Suppressor macrophage treated with lipopolysaccharide for 1 hour (primary cell): ENCODE data around the gene NIPA2.
A peak's percentile ranks its signal among the peaks of the same experiment; 100 is the strongest.

Experiments
- DNase-seq, 3 donors: peaks; one replicate each; pipeline ENCODE4 v3.0.0-alpha.2; 2020 to 2022

The NIPA2 gene

DNA sequence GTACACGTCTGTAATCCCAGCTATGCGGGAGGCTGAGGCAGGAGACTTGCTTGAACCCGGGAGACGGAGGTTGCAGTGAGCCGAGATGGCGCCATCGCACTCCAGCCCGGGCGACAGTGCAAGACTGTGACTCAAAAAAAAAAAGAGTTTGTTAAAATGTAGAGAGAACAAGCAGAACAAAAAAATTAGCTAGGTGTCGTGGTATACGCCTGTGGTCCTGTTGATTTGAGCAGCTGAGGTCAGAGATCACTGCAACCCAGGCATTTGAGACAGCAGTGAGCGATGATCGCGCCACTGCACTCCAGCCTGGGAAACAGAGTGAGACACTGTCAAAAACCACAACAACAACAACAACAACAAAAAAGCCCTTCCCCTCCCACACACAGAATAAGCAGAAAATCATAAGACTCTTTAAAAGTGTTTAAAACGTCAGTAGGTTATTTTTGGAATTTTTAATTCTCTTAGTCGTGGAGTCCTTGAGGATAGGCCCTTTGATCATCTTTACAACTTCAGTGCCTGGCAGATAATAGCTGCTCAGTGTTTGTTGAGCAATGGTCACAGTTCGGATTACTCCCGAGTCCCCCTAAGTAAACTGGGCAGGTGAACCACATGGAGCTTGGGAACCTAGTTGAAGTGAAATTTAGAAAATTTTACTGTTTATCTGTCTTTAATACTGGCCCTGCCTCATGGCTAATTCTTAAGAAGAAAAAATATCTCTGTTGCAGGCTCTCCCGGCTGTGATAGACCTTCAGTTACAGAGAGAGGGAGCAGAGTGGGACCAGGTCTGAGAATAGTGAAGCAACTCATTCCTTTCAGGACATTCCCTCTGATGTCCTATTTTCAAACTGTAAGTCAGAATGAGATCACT lies 6.2 kb downstream of the NIPA2 start:
- no peak for DNase-seq

DNA sequence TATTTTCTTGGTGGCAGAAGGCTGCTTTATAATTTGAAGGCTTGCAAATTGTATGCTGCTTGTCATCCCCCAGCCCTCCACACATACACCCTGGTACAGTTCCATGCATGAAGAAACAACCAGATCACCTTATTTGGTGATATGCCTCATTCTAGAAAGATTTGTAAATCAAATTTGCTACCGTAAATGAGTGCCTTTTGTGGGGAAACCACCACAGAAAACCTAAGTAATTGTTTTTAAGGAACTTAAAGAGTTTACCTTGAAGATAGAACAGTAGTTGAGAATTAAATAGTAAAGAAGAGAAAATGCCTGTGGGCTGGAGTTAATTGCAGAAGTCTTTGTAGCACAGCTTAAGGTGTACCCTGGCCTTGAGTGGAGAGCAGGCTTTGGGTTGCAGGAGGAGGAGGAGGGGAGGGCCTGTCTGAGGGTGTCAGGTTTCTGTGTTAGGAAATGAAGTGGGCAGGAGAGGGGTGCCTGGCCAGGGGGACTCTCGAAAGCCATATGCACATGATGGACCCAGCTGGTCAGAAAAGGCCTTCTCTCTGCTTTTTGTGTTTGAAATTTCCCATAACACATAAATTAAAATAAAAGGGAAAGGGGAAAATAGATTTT lies 6.9 kb downstream of the NIPA2 start:
- DNase-seq, result no peak

DNA sequence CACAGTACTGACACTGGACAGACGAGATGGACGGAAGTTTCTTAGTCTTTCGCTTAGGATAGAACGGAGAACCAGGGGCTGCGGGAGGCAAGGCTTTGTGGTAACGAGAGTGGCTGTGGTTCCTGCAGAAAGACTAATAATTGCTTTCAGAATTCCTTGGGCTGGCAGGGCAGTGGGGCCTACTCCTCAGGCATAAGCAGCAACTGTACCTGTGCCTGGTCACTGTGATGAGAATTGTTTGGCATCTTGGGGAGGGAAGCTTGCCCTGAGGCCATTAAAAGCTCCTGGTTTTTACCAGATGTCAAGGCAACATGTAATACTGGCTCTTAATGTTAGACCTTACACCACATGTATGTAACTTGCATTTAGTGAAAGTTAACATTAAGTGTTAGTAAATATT lies 7.6 kb downstream of the NIPA2 start:
- no peak for DNase-seq

DNA sequence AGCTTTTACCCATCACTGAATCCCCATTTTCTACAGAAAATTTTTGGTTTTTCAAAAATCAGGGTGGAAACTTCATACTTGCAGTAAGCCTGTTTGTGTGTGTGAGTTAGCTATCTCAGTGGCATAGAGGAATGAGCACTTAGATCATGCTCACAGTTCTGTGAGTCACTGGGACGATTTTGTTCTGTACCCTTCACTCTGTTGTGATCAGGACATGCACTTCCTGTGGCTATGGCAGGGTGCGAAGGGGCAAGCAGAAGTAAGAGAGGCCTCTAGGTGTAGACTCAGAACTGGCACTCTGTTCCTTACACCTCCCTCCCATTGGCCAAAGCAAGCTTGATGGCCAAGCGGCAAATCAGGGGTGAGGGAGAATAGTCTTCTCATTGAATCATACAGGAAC lies 11.6 kb downstream of the NIPA2 start:
- DNase-seq, result peak; percentile 40 to 49 (median 48)

DNA sequence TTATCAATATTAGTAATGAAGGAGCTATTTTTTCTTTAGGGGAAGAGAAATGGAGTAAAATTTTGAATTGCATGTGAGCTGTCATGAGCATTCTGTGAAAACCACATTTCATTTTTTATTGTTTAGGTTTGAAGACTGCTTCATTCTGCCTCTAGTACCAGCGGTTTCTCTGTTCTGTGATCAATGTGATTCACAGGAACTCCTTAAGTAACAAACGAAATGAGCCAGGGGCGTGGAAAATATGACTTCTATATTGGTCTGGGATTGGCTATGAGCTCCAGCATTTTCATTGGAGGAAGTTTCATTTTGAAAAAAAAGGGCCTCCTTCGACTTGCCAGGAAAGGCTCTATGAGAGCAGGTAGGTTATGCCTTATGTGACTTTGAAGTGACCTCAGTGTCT lies 13.0 kb downstream of the NIPA2 start:
- no peak for DNase-seq

DNA sequence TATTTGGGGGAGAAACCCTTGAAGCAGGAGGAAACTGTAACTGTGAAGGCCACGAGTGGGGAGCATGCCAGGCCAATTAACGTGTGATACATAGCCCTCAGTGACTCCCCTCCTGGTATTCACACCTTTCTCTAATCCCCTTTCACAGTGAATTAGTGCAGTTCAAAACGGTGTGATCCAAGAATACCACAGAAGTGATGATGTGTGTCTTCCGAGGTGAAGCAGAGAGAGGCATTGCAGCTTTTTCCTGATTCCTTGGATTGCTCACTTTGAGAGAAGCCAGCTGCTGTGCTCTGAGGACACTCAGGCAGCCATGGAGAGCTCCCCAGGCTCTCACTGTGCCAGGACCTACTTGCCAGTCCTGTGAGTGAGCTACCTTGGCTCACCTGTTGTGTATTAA lies 17.3 kb downstream of the NIPA2 start:
- DNase-seq, result no peak

DNA sequence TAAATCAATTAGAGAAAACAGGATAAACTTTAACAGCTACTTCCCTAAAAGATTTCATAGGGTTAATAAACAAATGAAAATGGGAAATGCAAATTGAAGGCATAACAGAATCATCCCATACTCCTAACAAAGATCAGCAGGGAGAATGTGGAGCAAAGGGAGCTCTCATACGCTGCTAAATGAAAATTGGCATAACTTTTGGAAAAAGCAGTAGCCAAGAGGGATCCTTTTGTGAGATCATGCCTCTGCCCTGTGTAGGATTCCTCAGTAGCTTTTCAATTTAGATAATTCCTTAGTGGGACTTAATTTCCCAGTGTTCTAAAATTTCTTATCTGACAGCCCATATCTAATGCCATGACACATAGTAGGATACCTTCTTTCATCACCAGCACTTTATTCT lies 18.2 kb downstream of the NIPA2 start:
- DNase-seq, result no peak

DNA sequence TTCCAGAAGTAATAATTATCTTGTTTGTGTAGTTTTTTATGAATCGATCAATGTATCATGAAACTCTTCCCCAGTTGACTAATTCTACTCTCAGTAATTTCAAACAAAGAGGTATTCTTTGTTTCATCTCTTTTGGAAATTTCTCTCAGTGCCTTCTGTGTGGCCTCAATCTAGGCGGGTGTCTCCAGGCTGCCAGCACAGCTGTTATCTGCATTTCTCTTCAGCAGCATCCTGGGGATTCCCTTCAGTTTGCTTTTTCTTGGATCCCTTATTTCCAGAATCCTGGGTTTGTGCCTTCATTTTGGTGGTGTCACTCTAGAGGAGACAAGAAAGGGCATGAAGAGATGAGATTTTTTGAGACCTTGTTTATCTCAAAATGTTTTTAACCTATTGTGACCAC lies 22.7 kb downstream of the NIPA2 start:
- DNase-seq, result no peak

DNA sequence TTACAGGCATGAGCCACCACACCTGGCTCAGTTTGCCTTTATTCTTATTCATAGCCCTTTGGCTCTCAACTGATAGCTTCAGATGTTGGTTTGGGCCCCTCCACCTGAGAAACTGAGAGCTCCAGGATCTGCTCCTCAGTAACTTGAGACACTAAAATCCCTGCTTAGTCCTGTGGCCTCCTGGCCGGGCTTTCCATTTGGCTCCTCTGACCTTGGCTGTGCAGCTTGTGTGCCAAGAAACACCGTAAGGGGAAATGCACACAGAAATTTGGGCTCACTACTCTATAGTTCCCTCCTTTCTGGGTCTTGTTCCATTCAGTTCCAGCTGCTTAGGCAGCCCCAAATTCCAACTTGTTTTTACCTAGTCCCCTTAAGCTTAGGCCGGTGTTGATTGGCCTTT lies 24.9 kb downstream of the NIPA2 start:
- no peak for DNase-seq

DNA sequence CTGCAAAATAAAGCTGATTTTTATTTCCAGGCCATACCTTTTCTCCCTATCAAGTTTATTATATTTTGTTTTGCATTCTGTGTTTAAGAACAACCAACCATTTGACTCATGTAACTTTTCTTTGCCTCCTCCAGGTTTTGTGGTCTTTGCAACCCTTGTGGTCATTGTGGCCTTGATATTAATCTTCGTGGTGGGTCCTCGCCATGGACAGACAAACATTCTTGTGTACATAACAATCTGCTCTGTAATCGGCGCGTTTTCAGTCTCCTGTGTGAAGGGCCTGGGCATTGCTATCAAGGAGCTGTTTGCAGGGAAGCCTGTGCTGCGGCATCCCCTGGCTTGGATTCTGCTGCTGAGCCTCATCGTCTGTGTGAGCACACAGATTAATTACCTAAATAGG lies 27.6 kb downstream of the NIPA2 start:
- no peak for DNase-seq

DNA sequence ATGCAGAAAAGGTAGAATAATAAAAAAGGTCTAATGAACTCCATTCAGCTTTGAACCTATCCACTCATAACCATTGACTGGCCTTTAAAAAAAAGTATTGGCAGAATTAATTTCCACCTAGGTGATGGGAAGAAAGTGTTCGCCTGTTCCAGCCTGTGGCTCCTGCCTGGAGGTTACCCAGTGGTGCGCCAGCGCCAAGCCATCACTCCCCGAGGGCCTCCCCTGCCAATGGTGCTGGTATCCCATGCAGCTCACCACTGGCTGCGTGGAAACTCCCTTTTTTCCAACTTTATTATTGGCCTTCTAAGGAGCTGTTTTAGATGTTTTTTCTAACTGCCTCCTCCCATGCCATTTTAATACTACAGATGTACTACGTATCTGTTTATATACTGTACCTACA lies 29.4 kb downstream of the NIPA2 start:
- DNase-seq, result no peak

DNA sequence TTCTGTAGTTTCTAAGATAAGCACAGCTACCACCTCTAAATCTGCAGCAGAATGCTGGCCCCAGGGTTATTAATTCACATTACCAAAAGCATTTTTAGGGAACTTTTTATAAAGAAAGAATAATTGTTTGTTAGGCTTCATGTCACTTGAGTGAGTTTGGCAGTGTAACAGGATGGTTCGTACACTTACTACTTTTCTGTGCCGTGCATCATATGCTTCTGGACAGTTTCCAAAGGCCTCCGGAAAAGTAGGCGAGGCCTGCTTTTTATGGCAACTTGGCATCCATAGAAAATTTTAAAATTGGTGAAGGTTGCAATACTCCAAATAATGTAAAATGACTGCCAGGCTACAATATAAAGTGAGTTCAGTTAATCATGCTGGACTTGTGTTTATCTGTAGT lies 30.0 kb downstream of the NIPA2 start:
- DNase-seq, result no peak

DNA sequence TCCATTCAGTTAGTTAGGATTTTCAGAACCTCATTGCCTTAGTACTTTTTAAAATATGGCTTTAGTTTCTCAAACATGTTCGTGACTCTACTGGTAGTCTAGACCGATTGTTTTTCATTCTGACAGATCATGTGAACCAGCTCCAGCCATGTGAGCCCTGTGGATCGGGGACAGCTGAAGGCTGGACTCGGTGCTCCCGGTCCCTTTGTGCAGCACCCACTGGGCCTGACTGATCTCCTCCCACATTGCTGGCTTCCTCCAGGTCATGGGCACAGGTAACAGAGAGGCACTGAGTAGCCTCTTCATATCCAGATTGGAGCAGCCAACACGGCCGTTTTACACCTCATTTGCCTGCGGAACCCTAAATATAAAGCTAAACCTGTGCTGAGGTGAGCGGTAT lies 30.5 kb downstream of the NIPA2 start:
- DNase-seq, result no peak

DNA sequence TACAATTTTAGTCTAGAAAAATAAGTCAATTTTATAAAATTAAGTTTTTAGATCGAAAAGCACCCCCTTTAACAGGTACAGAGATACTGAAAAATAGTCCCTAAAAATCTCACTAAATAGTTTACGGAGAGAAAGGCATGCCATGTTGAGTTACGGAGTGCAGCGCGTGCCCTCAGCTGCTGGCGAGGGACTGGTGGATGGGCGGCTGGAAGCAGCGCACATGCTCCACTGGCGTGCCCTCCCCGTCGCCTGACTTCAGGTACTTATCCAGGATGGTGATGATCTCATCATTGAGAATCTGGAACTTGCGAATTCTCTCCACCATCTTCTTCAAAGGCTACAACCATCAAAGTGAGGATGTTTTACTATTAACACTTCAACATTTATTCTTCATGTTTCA lies 31.4 kb downstream of the NIPA2 start:
- DNase-seq, result no peak

DNA sequence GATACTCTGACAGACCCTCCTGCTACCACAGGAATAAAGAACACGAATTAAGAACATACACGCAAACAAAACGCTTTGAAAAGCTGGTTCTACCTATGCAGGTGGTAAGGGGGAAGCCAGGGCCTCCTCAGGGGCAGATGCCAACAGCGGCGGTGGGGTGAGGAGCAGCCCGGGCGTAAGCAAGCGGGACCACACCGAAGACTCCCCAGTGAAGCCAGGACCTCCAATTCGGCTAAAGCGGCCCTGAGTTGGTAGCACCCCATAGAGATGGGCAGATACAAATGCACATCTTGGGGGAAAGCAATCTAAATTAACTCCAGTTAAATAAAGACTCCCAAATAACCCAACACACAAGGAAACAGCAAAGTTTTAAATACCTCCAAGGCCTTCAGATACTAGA lies 32.4 kb downstream of the NIPA2 start:
- DNase-seq, result no peak

DNA sequence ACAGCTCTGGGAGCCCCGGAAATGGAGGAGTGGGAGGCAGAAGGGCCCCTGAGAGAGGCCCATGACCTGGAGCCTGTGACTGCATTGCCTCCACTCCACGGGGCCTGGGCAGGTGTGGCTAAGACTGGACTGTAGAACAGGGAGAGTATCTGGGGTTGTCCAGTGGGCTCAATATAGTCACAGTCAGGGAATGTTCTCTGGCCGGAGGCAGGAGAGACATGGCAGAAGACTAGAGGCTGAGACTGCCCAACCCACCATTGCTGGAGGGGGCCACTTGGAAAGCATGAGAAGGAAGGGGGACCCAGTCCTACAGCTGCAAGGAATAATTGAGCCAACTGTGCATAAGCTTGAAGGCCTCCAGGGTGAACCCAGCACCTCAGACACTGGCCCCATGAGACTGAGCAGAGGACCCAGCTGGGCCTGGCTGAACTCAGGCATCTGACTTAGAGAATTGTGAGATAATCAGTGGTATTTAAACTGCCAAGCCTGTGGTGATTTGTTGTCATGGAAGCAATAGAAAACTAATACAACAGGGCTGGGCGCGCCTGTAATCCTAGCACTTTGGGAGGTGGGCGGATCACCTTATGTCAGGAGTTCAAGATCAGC lies 33.1 kb downstream of the NIPA2 start:
- no peak for DNase-seq

DNA sequence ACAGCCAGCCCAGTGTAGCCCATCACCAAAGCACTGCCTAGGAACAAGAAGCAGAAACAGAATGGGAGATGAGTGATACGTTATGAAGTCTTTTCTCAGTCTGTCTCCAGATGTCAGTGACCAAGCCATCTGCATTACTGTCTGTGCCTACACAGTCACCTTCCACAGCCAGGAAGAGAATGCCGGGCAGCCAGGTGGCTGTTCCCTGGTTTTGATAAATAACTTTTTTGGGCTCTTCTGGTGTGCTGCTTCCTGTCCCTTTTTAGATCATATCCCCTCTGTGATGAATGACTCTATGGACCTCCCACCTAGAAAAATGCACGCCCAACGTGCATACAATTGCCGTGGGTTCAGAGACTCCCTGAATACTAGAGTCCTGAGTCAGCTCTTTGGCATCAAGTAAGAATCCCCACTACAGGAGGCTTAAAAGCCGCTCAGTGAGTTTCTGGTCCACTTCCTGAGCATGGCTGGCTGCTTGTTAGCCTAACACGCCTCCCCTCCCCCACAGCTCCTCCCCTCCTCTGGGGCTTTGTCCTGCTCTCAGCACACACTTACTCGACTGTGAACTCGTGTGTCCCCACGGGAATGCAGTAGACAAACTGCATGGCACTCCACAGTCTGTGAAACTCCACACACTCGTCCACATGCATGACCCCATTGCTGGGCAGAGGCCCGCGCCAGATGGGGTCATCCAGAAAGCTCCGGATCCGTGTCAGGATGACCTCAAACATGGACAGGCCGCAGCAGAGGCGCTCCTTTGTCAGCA lies 34.7 kb downstream of the NIPA2 start:
- DNase-seq, result no peak

DNA sequence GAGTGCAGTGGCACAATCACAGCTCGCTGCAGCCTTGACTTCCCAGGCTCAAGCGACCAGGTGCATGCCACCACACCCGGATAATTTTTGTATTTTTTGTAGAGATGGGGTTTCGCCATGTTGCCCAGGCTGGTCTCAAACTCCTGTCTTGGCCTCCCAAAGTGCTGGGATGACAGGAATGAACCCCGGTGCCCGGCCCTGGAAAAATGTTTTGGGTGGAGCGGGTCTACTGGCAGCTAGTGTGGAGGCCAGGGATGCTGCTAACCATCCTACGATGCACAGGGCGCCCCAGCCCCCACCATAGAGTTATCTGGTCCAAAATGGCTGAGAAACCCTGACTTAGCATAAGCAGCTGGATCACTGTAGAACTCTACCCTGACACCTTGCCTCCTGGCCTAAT lies 35.4 kb downstream of the NIPA2 start:
- no peak for DNase-seq

DNA sequence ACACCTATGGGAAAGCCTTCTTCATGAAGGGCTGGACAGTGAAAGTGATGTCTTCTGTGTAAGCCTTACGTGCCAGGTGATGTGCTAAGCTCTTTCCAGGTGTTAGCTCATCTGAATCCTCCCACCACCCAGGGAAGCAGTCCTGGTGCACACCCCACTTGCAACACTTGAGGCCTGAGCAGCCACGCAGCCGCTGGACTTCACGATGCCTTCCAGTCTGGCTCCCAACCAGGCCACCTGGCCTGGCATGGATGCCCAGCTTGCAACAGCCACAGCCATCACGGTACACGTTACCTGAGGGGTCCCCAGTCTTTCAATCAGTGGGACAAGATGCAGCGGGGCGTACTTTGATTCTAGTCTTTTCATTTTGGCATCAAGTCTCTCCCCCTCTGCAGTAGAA lies 35.8 kb downstream of the NIPA2 start:
- no peak for DNase-seq

DNA sequence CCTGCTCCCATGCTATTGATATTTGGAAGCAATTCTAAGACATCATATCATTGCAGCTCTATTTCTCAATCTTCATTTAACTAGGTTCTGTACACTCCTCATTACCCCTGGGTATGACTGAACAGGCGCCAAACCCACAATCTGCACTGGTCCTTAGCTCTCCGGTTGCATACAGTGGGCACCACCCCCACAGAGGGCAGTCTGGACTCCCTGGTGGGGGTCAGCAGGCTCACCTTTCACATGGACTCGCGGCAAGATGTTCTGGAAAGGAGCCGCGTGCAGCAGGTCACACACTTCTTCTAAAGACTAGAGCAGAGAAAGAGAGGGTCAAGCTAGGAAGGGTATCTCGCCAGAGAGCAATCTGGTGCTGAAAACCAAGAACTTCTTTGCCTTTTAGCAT lies 36.5 kb downstream of the NIPA2 start:
- no peak for DNase-seq

DNA sequence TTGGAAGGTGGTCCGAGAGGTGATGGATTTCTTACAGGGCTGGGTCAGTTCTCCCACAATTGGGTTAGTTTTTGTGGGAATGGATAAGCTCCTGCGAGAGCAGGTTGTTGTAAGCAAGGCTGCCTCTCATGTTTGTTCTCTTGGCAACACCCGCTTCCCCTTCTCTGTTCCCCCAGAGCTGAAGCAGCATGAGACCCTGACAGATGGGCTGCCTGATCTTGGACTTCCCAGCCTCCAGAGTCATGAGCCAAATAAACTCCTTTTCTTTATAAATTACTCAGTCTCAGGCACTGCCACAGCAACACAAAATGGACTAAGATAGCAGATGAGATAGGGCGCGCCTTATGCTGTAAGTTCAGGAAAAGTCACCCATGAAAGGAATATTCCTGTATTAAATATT lies 38.7 kb downstream of the NIPA2 start:
- DNase-seq, result no peak

DNA sequence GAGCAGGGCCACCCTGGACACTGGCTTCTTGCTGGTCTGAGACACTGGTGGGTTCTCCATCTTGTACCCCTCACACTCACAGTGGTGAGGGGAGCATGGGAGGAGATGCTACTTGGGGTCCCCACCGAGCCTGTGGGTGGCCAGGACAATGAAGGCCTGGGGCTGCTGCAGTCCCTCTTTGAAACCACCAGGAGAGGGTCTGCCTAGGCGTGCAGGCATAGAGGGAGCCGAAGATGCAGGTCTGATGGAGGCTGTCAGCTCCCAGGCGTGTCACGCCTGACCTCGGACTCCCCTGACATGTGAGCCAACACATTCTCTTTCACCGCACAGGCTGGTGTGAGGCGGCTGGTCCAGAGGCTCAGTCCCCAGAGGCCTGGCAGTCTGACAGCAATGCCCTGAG lies 39.1 kb downstream of the NIPA2 start:
- no peak for DNase-seq

DNA sequence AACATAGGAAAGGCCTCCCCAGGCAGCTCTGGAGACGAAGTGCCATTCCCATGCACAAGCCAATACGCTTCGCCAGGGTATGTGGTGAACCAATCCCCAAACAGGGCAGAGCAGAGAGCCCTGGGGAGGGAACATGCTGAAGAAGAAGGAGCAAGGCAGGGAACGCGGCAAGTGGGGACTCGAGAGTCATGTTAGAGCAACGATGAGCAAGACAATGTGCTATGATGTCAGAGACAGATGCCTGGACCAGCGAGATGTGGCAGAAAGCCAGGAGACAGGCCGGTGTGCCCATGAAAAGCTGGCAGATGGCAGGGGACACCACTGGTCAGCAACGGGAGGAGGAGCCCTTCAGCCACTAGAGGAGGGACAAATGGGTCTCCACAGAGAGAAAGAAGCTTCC lies 39.6 kb downstream of the NIPA2 start:
- DNase-seq, result no peak
